Measurements from ENCODE around the gene FSD1.
A peak's percentile ranks its signal among the peaks of the same experiment; 100 is the strongest.

Gene FSD1

GRCh38 chr19:4366666-4367335, 62.4 kb downstream of the FSD1 start:
- no peak for DNase-seq

- no peak for DNase-seq
Measured at GRCh38 chr19:4367336-4367723, 62.9 kb downstream of the FSD1 start.

- DNase-seq: no peak
Measured at GRCh38 chr19:4367781-4368127, 63.4 kb downstream of the FSD1 start.

GRCh38 chr19:4368128-4368820, 63.9 kb downstream of the FSD1 start:
- no peak for DNase-seq

- peak; percentile 44 for DNase-seq
Measured at GRCh38 chr19:4369109-4369887, 64.9 kb downstream of the FSD1 start.

- peak; percentile 66 for DNase-seq
Measured at GRCh38 chr19:4369888-4370260, 65.5 kb downstream of the FSD1 start.

- DNase-seq: no peak
Measured at GRCh38 chr19:4370418-4371041, 66.1 kb downstream of the FSD1 start.

- DNase-seq: no peak
Measured at GRCh38 chr19:4371247-4372164, 67.1 kb downstream of the FSD1 start.

GRCh38 chr19:4372165-4373012, 68.0 kb downstream of the FSD1 start:
- no peak for DNase-seq

GRCh38 chr19:4373013-4373367, 68.6 kb downstream of the FSD1 start:
- DNase-seq: no peak
